ENCODE measurements around the gene ZEB2.

DNA sequence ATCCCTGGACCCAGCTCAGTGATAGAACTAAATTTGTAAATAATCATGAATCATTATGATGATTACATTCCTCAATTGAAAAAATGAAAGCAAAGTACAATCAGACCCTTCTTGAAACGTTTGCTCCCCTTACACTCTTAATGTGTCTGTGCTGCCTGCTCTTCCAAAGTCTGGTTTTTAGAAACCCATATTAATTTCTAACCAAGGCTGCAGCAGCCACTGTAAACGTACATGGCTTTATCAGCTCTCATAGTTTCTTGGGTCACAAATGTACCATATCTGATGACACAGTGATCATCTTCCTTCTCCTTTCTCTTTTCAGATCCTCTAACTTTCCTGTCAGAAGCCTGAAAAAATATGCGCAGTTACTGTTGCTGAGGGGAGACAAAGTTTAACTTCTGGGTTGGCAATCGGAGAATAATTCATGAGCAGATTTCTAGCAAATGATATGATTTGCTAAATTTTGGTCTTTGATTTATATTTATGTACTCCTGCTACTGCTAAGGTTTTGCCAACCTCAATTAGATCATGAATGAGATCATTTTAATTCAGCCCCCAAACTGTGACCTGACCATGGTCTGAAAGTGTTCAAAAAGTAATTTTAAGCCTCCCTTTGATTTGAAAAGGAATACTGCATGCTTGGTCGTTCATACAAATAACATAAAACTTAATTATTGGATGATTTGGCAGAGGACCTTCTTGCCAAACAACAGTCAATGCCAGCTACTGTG is 12.3 kb downstream of the ZEB2 start:
- TF ChIP-seq CTCF (IDR thresholded peaks at IDR 0.05), result no peak
- no peak for TF ChIP-seq EZH2 (IDR thresholded peaks at IDR 0.05)
